Mesenteric fat pad (tissue), 1 donor: ENCODE measurements around the gene KRT16. TPM values are rescaled to one million over a fixed set of nuclear protein-coding genes. Genes with fewer than 3 reads are reported as not detected.
"Not testable (repeated sequence)": the region's sequence is repeated elsewhere in the genome, so short reads cannot be mapped to it uniquely, and the experiment has no call there.

Experiments
- DNase-seq: peaks from one replicate; pipeline ENCODE4 v3.0.0-alpha.2; 2020; ENCODE audit warnings: low spot score
- total RNA-seq: library from RNA; stranded (reverse); fragmentation: NEBNext Ultra II Directional; extraction: Animal tissue kit (Norgen Biotek cat#: 25700); gene quantifications from one replicate; pipeline ENCODE4 v1.2.1, GENCODE V29; 2021
- donor health status: DM: yes; HTN: yes; CAD: no.

Gene KRT16
- total RNA-seq, 1 donor from 2014 or later, result 5.5 TPM

DNA sequence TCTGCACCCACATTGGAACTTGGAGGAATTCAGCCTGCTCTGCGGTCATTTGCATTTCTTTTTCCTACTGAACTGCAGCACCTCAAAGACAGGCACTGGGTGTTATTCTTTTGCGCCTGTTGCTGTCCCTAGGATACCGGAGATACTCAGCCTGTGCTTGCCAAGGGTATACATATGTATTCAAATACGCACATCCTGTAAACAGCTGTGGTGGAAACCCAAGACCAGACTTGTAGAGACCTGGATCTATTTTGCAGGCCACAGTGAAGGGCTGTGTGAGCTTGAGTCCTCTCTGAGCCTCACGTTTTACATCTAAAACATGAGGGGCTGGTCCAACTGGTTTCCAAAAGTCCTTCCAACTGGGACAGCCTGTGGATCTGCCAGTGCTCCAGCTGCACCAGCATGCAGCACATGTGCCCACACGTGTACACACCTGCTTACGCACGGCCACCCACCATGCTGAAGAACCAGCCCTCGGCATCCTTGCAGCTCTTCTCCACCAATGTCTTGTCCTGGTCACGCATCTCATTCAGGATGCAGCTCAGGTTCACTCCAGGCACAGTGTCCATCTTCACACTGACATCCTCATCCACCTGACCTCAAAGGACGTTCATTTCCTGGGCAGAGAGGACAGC is 16.2 kb upstream of the KRT16 start:
- not testable (repeated sequence) for DNase-seq

DNA sequence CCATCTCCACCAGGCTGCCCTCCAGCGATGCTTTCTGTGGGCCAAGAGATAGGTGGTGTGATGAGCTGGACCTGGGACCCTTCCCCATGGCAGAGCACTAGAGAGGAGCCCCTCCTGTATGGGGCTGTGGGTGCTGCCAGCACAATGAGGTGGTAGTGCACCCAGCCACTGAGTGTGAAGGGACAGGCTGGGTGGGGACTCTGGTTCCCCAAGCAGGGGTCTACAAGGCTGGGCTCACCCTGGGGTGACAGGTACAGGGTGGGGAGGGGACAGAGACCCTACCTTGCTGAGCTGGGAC is 15.5 kb upstream of the KRT16 start:
- not testable (repeated sequence) for DNase-seq

DNA sequence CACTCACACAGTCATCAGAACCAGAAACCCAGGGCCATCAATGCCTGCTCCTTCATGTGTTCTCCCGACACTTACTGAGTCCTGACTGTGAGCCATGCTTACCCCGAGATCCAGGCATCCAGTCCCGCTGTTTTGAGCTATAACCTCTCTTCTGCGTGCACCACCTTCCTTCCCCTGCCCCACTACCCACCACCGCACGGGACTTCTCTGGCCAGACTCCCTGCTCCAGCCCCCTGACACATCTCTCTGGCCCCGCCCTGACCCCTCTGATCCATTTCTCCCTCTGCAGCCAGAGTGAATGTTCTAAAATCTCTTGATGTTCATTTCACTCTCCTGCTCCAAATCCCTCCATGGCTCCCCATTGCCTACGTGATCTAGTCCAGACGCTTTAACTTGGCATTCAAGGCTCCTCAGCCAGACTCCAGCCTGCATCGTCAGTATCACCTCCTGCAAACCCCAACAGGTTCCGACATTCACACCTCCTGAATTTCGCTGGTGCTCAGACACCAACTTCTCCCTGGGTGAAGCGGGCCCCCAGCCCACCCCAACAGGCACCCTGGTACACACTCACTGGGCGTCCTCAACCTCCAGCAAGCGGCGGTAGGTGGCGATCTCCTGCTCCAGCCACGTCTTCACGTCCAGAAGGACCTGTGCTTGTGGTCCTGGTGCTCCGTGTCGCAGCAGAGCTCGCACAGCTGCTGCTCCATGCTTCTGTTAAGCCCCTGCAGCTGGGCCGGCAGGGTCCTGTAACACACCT is 14.9 kb upstream of the KRT16 start:
- DNase-seq, result no peak

DNA sequence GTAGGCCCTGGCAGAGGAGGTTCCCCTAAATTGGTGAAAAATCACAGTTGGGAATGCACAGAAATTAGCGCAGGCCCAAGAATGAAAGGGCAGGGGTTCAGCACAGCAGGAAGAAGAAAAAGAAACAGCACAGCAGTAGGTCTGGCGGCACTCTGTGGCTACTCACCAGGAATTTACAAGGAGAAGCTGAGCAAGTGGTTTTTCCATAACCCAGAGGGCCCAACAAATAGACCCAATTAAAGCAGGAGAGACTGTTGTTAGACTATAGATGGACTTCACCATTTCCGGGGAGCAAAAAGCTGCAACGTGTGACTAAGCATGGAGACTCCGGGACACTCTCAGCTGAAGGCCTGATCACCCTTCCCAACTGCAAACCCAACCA is 14.3 kb upstream of the KRT16 start:
- DNase-seq, result not testable (repeated sequence)

DNA sequence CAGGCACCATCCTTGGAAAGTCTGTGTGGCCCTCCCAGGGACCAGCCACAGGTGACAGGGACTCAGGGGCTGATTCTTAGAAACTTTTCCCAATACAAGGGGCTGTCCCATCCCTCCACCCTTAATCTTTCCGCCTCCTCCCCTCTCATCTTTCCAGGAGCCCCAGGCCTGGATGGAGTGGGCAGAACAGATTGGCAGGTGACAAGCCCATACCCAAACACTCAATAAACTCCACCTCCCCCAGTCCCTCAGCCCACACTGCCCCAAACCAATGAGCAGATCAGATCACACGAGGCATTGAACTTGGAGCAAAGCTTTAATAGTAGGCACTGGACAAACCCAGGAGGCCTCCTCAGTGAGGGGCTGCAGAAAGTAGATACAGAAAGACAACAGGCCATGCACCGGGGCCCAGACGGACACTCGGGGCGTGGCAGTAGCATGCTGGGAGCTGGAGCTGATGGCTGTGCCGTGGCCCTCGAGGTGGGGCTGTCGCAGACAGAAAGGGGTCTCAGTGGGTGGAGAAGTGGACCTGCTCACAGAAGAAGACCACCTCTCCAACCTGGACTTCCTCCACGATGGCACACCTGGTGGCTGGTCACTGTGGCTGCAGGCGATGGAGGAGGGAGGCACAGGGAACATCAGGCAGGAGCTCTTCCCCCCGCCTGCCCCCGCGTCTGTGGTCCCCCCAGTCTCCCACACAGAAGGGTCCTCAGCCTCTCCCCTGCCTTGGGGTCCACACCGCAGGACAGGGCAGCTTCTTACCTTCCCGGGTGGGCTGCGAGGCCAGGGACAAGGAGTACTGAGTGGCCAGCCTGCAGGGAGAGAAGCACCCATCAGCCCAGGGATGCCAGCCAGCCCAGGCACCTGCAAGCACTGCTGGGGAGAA is 13.7 kb upstream of the KRT16 start:
- not testable (repeated sequence) for DNase-seq

DNA sequence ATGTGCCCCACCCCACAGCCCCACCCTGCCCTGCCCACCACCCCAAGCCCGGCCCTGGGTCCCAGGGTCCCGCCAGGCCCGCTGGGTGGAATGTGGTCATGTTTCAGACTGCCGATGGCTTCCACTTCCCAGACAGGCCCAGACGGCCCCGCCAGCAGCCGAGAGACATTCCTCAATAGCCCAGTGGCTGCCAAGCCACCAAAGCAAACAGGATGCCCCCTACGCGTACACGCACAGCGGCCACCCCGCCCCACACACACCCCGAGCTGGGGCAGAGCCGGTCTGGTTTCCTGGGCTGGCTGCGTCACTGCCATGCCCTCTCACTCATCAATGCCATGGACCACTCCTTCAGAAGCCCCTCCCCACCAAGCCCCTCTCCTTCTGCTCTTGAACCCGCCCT is 13.0 kb upstream of the KRT16 start:
- no peak for DNase-seq

DNA sequence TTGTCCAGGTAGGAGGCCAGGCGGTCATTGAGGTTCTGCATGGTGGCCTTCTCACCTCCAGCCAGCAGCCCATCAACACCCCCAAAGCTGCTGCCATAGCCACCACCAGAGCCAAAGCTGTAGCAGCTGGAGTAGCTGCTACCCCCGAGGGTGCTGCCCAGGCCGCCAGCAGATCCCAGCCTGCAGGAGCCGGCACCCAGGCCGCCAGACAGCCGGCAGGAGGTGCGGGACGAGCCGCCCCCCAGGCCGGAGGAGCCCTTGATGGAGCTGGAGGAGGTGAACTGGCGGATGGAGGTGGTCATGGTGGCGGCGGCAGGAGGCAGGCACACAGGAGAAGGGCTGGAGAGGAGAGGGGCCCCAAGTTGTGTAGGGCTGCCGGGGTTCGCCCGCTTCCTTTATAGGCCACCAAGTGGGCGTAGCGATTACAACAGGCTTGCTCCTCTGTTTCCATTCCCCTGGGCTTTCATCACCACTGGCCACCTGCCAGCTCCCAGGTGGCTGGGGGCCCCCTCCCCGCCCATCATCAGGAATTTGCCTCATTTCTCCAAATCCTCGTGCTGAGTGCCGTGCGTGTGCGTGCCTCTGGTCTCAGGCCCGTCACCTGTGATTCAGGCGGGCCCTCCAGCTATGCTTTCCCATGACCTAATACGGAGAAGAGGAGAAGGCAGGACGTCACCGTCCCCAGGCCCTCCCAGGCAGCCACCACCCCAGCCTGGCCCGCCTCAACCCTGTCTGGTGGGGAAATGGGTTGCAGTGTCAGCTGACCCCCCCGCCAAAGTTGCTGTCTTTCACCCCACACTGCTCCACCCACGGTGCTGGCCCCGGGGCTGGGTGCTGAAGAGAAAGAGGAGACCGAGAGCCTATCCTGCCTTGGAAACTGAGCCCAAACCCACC is 11.9 kb upstream of the KRT16 start, which contains the start of gene KRT17:
KRT17 (minus strand) TSS at position 368 of the 894 bp plus-strand sequence; CDS start at position 302, 66 bp downstream.
- no peak for DNase-seq

DNA sequence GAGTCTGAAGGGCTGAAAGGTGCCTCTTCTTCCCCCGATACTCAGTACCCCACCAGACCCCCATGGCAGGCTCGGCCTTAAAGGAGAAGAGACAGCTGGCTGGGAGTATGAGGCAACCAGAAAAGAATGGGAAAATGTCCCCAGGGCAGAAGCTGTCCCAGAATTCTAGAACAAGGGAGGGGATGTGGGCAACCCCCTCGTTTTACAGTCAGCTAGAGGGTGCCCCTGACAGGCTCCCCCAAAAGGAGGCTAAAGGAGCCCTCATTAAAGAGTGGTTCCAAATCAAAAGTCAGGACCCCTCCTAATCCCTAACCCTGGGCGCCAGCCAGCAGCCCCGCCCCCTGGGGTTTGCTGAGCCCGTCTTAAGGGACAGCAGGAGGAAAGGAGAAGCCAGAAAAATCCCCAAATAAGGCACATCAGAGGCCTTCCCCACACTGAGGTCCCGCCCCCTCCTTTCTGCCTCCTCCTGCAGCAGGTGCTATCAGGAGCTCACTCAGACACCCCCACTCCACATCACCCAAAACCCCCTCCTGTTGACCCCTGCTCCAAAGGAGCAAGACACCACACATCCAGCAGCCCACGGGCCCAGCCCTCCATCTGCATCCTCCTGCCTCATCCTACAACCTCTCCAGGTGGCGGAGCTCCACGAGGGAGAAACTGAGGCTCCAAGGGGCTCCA is 10.8 kb upstream of the KRT16 start:
- DNase-seq, result not testable (repeated sequence)

DNA sequence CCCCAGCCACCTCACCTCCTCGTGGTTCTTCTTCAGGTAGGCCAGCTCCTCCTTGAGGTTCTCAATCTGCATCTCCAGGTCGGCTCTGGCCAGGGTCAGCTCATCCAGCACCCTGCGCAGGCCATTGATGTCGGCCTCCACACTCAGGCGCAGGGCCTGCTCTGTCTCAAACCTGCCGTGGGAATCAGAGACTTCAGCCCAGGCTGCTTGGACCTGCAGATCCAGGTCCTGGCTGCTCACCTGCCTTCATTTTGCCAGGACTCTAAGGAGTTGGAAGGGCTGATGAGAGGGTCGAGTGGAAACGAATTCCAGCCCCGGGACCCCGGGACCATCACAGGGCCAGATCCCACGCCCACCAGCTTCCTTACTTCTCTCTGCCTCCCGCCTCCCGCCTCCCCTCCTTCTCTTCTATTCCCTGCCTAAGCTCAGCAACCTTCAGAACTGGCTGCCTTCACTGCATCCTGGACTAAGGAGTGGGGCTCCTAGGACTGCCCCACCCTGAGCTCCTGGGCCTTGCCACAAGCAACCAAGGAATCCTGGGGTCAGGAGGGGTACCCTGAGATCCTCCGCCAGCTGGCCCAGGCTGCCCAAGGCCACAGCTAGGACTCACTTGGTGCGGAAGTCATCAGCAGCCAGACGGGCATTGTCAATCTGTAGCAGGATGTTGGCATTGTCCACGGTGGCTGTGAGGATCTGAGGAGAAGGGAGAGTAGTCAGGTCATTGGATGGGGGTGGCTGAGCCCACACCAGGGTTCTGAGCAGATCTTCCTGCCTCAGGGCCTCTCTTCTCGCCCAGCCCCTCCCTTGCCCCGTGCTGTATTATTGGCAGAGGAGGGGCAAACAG is 10.0 kb upstream of the KRT16 start:
- not testable (repeated sequence) for DNase-seq

DNA sequence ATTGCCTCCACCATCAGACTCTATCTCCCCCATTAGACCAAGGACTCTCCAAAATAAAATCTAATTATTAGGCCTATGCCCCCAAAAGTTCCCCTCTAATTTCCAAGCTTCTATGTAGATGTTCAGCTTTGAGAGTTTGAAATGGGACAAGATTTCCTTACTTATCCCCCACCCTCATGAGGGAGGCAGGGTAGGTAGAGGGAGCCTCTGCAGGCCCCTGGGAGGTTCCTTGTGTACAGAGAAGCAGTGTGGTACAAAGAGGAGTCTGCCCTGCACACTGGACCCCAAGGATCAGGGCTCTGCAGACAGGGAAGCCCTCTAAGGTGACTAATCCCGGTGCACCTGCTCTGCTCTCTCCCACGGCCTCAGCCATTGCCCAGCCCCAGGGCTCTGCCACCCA is 9.3 kb upstream of the KRT16 start:
- peak; percentile 45 for DNase-seq

DNA sequence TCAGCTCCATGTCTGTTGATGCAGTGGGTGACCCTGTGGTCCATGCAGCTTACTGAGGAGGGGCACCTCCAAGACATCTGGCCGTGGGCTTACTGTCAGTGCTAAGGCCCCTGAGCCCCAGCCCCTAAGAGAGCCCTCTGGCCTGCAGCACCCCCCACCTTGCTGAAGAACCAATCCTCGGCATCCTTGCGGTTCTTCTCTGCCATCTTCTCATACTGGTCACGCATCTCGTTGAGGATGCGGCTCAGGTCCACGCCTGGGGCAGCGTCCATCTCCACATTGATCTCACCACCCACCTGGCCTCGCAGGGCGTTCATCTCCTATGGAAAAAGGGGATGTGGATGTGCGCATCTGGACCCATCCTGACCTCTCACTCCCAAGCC is 8.9 kb upstream of the KRT16 start:
- peak; percentile 78 for DNase-seq

DNA sequence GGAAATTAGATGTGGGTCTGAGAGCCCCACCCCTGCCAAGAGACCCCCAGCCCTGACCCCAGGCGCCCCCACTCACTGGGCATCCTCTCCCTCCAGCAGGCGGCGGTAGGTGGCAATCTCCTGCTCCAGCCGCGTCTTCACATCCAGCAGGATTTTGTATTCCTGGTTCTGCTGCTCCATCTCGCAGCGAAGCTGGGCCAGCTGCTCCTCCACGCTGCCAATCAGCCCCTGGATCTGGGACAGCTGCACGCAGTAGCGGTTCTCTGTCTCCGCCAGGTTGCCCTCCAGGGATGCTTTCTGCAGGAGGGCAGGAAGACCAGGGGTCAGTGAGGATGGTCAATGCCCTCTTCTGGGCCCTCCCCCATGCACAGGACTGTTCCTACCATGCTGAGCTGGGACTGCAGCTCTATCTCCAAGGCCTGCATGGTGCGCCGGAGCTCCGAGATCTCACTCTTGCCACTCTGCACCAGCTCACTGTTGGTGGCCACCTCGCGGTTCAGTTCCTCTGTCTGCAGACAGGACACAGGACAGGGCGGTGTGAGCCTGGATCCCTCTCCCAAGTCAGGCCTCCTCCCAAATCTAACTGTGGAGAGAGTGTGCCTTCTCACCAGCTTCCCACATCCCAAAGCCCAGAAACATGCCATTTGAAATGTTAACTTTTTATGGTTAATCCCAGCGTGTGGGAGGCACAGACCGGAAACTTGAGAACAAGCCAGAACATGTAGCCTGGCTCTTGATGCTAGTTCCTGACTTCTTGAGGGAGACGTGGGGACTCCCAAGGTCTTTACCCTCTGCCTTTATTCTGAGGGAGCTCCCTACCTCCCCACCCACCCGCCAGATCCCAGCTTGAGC is 8.2 kb upstream of the KRT16 start:
- DNase-seq, result peak; percentile 60

DNA sequence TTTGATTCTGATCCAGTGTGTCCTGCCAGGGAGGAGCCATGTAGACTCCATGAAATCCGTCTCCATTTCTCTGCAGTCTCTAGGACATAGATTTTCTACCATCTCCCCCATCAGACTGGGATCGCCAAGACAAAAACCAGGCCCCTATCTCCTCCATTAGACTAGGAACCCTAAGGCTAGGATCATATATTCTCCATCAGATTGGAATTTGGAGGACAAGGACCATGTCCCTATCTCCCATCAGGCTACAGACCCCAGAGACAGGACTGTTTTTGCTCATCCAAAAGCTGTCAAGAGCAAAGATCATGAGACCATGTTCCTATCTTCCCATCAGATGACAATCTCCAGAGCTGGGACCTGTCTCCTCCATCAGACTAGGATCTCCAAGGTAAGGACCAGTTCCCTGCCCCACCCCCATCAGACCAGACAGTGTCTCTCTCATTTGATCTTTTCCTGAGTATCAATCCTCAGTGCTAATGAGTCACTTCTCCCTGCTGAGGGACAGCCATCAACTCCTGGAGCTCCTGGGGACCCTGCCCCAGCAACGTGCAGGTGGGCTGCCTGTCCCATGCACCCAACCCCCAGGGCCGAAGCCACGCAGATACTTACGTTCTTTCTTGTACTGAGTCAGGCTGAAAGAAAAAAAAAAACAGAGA is 7.5 kb upstream of the KRT16 start:
- not testable (repeated sequence) for DNase-seq

DNA sequence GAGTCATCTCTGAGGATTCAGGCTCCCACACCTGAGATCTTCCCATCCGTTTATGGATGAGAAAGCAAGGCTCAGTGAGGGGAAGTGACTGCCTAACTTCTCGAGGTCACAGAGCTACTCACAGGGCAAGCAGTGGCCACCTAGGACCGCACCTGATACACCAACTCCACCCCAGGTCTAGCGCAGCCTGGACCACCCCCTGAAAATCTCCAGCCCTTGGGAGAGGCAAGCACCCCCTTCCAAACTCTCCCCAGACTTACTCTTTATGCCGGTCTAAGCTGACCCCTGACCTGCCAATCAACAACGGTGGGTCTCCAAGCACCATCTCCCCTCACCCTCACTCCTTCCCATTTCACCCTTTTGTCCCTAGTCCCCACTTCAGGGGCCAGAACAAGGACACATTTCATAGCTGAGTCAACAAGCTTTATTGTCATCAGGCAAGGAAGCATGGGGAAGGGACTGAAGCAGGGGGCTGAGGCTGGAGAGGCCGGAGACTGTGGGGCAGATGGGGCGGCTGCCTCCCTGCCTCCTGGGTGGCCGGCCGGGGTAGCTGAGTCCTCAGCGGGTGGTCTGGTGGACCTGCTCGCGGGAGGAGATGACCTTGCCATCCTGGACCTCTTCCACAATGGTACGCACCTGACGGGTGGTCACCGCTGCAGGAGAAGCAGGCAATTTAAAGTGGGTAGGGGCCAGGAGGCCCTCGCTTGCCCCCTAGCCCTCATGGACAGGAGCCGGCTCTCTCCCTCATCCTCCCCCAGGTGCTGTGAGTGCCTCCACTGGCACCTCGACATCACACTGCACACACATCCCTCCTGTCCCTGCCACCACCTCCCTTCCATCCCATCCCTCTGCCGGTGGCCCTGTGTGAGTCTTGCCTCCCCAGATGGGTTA is 6.7 kb upstream of the KRT16 start:
- DNase-seq, result no peak

DNA sequence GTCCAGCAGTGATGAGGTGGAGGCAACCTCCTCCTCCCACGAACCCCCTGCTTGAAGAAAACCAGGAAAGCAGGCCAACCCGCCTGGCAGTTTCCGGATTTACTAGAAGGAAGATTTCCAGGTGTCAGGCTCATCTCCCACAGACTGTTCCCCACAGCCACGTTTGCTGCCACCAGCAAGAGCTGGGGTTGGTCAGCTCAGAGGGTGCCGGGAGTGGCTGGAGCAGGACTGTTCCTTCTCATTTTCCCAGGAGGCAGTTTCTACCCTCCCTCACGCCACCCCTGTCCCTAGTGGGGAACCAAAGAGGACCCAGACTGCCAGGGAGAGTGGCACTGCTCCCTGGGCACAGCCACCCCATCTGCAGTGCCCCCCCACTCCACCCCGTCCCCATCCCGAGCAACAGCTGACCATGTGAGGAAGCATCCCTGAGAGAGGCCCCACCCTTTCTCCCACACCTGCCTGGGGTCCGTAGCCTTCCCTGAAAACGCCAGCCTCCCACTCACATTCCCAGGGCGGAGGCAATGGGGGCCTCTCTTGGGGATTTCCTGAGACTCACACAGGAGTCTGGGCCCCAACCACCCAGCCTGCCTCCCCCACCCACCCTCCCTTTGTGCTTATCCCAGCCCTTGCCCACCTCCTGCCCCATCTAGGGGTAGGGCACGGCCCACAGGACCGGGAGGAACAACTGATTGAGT is 5.9 kb upstream of the KRT16 start:
- DNase-seq, result no peak

DNA sequence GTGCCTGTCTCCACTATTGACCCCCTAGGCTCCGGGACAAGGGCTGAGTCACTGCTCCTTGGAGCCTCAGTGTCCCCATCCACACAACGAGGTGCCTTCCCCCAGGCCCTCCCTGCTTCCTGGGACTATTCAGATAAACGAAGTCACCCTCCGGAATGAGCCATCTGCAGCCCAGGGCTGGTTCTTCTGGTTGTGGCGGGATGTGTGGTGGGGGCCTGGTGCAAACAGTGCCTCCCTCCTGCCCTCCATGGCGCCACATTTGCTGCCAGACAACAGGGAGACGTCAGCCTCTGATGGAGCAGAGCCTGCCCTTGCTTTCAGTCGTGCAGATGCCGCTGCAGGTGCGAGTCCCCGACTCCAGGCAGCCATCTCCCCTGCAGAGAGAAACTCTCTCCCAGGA is 5.1 kb upstream of the KRT16 start:
- DNase-seq, result no peak
